ENCODE results near the gene PPP1R9A. TPM values are rescaled to one million over a fixed set of nuclear protein-coding genes. Genes with fewer than 3 reads are reported as not detected.

PPP1R9A gene
- total RNA-seq, 4 donors from 2014 or later, result 0.51 to 2.7 (median 1.4) TPM

DNA sequence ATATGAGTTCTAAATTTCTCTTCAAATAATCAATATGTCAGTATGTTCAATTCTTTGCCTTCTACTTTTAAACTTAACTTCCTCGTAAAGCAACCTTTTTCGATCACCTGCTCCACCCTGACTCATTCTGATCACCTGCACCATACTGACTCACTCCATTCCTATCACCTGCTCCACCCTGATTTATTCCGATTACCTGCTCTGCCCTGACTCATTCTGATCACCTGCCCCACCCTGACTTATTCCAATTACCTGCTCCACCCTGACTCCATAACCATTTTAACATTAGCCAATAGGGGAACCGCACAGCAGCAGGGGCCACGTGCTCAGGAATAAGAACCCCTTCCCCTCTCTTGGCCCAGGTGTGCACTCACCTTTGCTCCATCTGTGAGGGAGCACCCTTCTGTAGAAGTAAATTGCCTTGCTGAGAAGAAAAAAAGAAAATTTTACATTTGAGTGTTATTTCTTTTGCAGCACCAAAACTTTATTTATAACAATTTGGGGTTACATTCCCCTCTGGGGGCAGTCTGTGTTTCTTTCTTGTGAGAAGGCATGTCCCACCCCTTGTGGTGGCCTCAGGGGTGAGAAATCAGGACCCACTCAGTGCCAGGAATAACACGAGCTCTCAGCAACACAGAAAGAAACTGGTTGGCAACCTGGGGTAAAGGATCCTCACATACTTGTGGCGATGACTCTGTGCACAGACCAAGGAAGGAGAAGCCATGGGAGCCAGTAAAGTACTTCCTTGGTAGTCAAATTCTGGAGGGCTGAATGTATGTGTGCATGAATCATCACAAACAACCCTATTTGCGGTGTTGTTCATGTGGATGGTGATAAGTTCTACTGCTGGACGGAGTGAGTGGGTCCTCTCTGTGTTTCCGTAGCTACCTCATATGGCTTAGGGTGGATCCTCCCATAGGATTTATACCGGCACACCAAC, 29.4 kb upstream of the PPP1R9A start:
- DNase-seq (ENCODE audit: low spot score in 2 of 2), result no peak
- 77 to 86% methylated on average over 11 of the region's 11 CpGs for WGBS, 2 donors
- no peak overlapping the region for H3K4me3 ChIP-seq (ENCODE audit: low read depth, poor library complexity, severe bottlenecking)
- intact Hi-C loops (cut with DNase I; ENCODE audit: low total_unique reads), result no loop called here
- no peak for TF ChIP-seq POLR2A (IDR thresholded peaks at IDR 0.05)
- TF ChIP-seq, protein P1, sequence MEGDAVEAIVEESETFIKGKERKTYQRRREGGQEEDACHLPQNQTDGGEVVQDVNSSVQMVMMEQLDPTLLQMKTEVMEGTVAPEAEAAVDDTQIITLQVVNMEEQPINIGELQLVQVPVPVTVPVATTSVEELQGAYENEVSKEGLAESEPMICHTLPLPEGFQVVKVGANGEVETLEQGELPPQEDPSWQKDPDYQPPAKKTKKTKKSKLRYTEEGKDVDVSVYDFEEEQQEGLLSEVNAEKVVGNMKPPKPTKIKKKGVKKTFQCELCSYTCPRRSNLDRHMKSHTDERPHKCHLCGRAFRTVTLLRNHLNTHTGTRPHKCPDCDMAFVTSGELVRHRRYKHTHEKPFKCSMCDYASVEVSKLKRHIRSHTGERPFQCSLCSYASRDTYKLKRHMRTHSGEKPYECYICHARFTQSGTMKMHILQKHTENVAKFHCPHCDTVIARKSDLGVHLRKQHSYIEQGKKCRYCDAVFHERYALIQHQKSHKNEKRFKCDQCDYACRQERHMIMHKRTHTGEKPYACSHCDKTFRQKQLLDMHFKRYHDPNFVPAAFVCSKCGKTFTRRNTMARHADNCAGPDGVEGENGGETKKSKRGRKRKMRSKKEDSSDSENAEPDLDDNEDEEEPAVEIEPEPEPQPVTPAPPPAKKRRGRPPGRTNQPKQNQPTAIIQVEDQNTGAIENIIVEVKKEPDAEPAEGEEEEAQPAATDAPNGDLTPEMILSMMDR (IDR thresholded peaks at IDR 0.05), result no peak

DNA sequence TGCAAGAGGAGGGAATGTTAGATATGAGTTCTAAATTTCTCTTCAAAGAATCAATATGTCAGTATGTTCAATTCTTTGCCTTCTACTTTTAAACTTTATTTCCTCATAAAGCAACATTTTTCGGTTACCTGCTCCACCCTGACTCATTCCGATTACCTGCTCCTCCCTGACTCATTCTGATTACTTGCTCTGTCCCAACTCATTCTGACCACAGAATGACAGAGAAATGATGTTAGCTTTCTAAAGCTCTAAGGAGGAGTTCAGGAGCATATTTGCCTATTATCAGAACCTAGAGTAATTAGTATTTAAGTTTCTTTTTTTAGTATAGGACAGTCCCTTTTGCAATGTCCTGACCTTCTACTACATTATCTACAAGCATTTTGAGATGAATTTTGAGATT, 24.5 kb upstream of the PPP1R9A start:
- intact Hi-C loops (cut with DNase I; ENCODE audit: low total_unique reads), result no loop called here
- 34 to 45% methylated on average over 2 of the region's 2 CpGs for WGBS, 2 donors
- TF ChIP-seq POLR2A (IDR thresholded peaks at IDR 0.05), result no peak
- TF ChIP-seq, protein P1 (IDR thresholded peaks at IDR 0.05), result no peak
- DNase-seq (ENCODE audit: low spot score in 2 of 2), result no peak
- H3K4me3 ChIP-seq (ENCODE audit: low read depth, poor library complexity, severe bottlenecking), result no peak overlapping the region

DNA sequence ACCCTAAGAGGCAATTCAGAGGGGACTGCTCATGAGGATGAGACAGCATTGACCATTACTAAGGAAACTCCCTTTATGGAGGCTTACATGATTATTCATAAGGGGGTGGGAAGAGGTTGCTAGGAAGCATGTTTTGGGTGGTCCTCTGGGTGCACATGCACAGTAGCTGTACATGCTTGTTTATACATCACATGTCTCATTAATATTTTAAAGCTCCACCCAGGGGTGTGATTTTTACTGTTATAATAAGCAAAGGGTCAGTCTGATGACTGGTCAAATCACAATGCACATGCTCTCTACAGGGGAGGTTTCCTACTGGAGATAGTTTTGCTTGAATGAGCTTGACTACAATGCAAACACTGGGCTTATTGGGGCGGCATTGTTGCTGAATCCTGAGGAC, 23.8 kb upstream of the PPP1R9A start:
- no peak overlapping the region for H3K4me3 ChIP-seq (ENCODE audit: low read depth, poor library complexity, severe bottlenecking)
- TF ChIP-seq, protein P1 (IDR thresholded peaks at IDR 0.05), result no peak
- TF ChIP-seq POLR2A (IDR thresholded peaks at IDR 0.05), result no peak
- intact Hi-C loops (cut with DNase I; ENCODE audit: low total_unique reads), result no loop called here
- 85 to 93% methylated on average over 1 of the region's 1 CpG for WGBS, 2 donors
- no peak for DNase-seq (ENCODE audit: low spot score in 2 of 2)

DNA sequence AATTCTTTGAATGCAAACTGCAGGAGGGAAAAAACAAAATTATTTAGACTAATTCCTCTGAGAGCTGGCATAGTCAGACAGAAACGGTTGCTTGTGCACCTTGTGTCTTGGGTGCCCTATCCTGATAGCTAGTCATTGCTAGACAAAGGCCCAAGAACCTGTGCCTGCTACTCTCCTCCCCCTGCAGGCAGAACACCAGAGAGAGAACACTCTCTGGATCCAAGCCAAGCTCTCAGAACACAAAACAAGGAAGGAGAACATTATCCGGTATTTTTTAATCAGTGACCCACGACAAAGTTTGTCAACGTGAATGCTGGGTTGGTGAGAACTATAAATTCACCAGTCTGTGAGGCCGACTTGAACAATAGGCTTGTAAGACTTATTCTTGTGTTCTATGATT, 18.8 kb upstream of the PPP1R9A start:
- no peak for DNase-seq (ENCODE audit: low spot score in 2 of 2)
- intact Hi-C loops (cut with DNase I; ENCODE audit: low total_unique reads), result no loop called here
- WGBS, 2 donors, result 39 to 44% methylated on average over 5 of the region's 5 CpGs
- no peak for TF ChIP-seq POLR2A (IDR thresholded peaks at IDR 0.05)
- TF ChIP-seq, protein P1 (IDR thresholded peaks at IDR 0.05), result no peak
- no peak overlapping the region for H3K4me3 ChIP-seq (ENCODE audit: low read depth, poor library complexity, severe bottlenecking)

DNA sequence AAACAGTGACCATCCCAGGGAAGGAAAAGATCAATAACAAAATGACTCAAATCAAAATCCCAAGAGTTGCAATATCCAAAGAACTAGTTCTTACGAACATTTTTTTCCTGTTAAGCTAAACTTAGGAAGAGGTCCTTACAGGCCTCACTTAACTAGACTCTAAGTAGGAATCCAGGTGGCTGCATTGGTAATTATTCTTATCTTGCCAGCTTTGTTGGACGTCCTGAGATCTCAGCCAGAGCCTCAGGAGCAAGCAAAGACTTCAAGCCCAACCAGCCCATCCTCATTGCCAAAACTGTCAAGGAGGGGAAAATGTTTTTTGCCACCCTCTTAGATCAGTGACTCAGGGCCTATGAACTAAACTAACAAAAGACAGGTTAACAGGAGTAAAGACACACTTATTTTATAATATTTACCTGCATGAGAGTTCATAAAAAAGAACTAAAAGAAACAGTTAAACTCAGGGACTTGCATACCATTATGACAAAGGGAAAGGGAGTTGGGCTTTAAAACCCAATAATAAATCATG, 18.3 kb upstream of the PPP1R9A start:
- 43 to 44% methylated on average over 2 of the region's 2 CpGs for WGBS, 2 donors
- H3K4me3 ChIP-seq (ENCODE audit: low read depth, poor library complexity, severe bottlenecking), result no peak overlapping the region
- TF ChIP-seq, protein P1 (IDR thresholded peaks at IDR 0.05), result no peak
- TF ChIP-seq POLR2A (IDR thresholded peaks at IDR 0.05), result no peak
- intact Hi-C loops (cut with DNase I; ENCODE audit: low total_unique reads), result no loop called here
- no peak for DNase-seq (ENCODE audit: low spot score in 2 of 2)
